BLaER1 (cell line): ENCODE data around the gene RAB36.

Source experiments
- H3K27ac ChIP-seq: shearing (Covaris generic); formaldehyde crosslinking; 2 replicates; pipeline ENCODE4 v1.8.1; 2022
- H3K27me3 ChIP-seq: shearing (Covaris generic); formaldehyde crosslinking; 2 replicates; pipeline ENCODE4 v1.8.1; 2022
- H3K36me3 ChIP-seq: shearing (Covaris generic); formaldehyde crosslinking; 2 replicates; pipeline ENCODE4 v1.8.1; 2022
- H3K4me1 ChIP-seq: shearing (Covaris generic); formaldehyde crosslinking; 2 replicates; pipeline ENCODE4 v1.8.1; 2022
- H3K4me2 ChIP-seq: shearing (Covaris generic); formaldehyde crosslinking; 2 replicates; pipeline ENCODE4 v1.8.1; 2022
- H3K4me3 ChIP-seq: shearing (Covaris generic); formaldehyde crosslinking; 2 replicates; pipeline ENCODE4 v1.8.1; 2022
- H3K9ac ChIP-seq: shearing (Covaris generic); formaldehyde crosslinking; 2 replicates; pipeline ENCODE4 v1.8.1; 2022
- H3K9me3 ChIP-seq: shearing (Covaris generic); formaldehyde crosslinking; 2 replicates; pipeline ENCODE4 v1.8.1; 2022
- H4K20me1 ChIP-seq: shearing (Covaris generic); formaldehyde crosslinking; 2 replicates; pipeline ENCODE4 v1.8.1; 2022
- Cebpa-rat ChIP-seq: shearing (Covaris generic); IDR thresholded peaks from 2 replicates; pipeline ENCODE4 v1.8.1; 2022

RAB36 gene

DNA sequence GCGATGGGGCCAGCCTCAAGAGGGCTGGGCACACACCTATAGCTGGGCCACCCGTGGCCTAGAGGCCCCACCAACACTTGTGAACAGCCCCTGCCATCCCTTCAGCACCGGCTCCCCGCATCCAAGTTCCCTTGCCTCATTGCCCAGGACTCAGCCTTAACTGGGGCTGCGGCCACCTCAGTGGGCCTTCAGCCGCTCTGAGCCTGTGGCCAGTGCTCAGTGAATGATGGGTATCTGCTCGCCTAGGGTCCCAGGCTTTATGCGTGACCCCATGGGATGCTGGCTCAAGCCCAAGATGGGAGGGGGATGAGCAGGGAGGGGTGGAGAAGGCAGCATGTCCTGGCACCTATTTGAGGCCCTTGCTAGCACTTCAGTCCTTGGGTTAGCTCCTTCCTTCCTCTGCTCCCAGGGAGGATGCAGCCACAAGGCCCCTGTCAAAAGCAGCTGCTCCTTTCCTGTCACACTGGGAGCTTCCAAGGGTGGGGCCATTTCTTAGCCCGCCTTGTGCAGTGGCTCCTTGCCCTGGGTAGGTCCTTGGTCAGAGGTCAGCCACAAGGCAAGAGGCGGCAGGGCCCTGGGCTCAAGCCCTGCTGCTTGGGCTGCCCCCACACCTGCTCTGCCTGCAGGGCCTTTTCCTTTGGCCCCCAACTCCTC, 43.1 kb upstream of the RAB36 start:
- TF ChIP-seq Cebpa-rat: no peak
- H3K4me1 ChIP-seq: peaks cover 69% of the 10 kb centered on the region
- H3K27me3 ChIP-seq: no peaks in the 10 kb centered on the region
- peaks cover 85% of the 10 kb centered on the region for H3K36me3 ChIP-seq
- no peak overlapping the region for H3K27ac ChIP-seq
- peaks cover 100% of the 10 kb centered on the region for H4K20me1 ChIP-seq
- H3K9me3 ChIP-seq: no peaks in the 10 kb centered on the region
- no peak overlapping the region for H3K9ac ChIP-seq
- no peak overlapping the region for H3K4me3 ChIP-seq
- H3K4me2 ChIP-seq: peak overlapping the region; percentile 7; the same call in 1 of the 2 replicates

GRCh38 chr22:23102776-23103175, 42.5 kb upstream of the RAB36 start:
- no peak overlapping the region for H3K4me3 ChIP-seq
- peaks cover 100% of the 10 kb centered on the region for H4K20me1 ChIP-seq
- H3K4me1 ChIP-seq: peaks cover 69% of the 10 kb centered on the region
- no peak overlapping the region for H3K4me2 ChIP-seq
- H3K27me3 ChIP-seq: no peaks in the 10 kb centered on the region
- peaks cover 79% of the 10 kb centered on the region for H3K36me3 ChIP-seq
- H3K9me3 ChIP-seq: no peaks in the 10 kb centered on the region
- H3K27ac ChIP-seq: no peak overlapping the region
- no peak overlapping the region for H3K9ac ChIP-seq
- TF ChIP-seq Cebpa-rat: no peak

DNA sequence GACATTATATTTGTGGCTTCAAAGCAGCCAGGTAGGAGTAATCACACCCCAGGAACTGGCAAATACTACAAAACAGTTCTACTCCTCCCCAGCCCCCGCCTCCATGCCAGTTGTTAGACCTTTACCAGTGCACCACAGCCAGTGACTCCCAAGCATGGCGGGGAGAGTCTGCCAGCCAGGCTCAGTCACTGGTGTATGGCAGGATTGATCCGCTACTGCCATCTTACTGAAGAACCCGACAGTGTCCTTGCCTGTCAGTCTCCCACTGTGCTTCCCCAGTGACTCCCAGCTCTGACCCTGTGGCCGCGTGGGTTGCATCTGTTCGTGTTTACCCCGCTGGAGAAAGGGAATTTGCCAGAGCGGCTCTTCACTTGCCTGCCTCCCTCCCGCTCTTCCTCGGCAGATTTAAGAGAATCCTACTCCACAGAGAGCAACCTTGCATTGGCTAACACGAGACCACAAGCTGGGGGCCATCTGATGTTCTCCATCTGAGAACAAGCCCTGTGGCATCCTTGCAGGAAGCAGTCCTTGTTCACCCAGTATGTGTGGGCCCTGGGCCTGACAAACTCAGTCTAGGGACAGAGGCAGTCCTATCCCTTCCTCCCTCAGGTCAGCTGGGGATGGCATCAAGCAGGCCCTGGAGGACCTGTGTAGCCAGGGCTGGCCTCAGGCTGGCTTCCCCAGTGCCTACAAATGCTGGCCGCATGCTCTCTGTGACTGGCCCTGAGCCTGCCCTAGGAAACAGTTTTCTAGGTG, 41.9 kb upstream of the RAB36 start:
- peaks cover 69% of the 10 kb centered on the region for H3K4me1 ChIP-seq
- no peak for TF ChIP-seq Cebpa-rat
- no peaks in the 10 kb centered on the region for H3K9me3 ChIP-seq
- H3K4me3 ChIP-seq: no peak overlapping the region
- peaks cover 100% of the 10 kb centered on the region for H4K20me1 ChIP-seq
- H3K9ac ChIP-seq: no peak overlapping the region
- peaks cover 73% of the 10 kb centered on the region for H3K36me3 ChIP-seq
- H3K4me2 ChIP-seq: no peak overlapping the region
- H3K27ac ChIP-seq: no peak overlapping the region
- no peaks in the 10 kb centered on the region for H3K27me3 ChIP-seq

DNA sequence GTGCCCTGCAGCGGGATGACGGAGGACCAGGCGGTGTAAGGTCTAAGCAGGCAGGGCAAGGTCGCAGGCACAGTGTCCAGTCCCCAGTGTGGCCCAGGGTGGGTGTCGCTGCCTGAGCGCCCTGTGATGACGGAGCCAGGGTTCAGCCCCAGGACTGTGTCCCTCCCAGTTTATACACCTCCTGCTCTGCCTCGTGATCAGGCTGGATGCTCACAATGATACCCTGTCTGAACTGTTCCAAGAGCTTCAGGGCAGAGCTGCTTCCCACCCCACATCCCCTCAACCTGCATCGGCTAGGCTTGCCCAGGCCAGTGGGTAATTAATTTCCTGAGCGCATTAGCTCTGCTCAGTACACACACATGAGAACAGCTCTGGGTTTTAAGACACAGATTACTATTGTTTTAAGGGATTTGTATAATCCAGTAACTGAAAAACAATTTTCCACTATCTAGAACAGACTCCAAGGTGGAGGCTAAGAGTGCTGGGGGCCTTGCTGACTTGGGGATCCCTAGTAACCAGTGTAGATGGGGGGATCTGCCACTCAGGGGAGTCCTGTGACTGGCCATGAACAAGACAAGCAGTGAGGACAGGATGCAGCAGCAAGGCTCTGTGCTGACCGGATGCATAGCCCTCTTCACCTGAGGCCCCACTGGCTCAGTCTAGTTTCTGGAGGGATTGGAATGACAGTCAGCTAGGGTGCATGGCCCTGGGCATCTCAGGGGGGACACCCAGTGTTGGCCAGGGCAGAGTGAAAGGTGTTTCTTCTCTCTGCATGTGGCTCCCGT, 40.9 kb upstream of the RAB36 start:
- Histone ChIP-seq H3K27me3 (no peaks in the 10 kb centered on the region), H3K9me3 (no peaks in the 10 kb centered on the region), H3K36me3 (peaks cover 69% of the 10 kb centered on the region), H3K27ac (no peak overlapping the region), H4K20me1 (peaks cover 99% of the 10 kb centered on the region), H3K4me1 (peaks cover 69% of the 10 kb centered on the region), H3K9ac (no peak overlapping the region), H3K4me3 (no peak overlapping the region), H3K4me2 (no peak overlapping the region)
- no peak for TF ChIP-seq Cebpa-rat

DNA sequence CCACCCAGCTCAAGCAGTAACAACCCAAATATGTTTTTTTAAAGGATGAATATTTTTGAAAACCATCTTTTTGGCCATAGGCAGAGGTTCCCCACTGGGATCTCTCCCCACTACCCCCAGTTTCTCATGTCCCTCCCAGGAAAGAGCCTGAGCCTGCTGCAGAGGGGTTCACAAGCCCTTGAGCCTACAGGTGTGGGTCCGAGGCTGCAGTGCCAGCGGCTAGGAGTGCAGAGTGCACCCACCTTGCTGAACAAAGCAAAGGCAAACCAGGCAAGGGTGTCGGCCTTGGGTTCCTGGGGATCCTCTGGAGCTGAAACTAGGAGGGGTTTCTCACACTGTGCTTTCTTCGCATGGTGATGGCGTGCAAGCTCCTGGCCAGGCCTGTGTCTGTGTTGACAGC, 40.0 kb upstream of the RAB36 start:
- Histone ChIP-seq H3K4me2 (peak overlapping the region; percentile 94; the same call in 1 of the 2 replicates), H3K27ac (no peak overlapping the region), H3K27me3 (no peaks in the 10 kb centered on the region), H3K9ac (0 out of 2 replicates have a peak overlapping the region, but pooled peaks have one; percentile 4), H3K9me3 (no peaks in the 10 kb centered on the region), H4K20me1 (peaks cover 99% of the 10 kb centered on the region), H3K4me1 (peaks cover 72% of the 10 kb centered on the region), H3K36me3 (peaks cover 60% of the 10 kb centered on the region), H3K4me3 (no peak overlapping the region)
- no peak for TF ChIP-seq Cebpa-rat

DNA sequence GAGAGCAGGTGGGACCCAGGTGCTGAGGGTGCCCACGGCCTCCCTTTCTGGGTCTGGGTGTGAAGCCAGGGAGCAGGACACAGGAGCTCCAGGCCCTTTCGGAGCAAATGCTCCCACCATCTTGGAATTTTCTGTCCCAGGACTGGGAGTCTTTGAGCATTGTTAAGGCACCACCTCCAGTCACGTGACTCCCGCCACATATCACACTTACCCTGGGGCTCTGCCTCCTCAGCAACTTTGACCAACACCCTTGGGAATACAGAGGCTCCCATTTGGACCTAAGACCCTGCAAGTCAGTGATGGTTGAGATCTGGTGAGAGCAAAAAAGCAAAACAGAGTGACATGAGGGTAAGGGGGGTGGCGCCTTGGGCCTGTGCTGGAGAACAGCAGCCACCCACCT, 39.4 kb upstream of the RAB36 start:
- Histone ChIP-seq H3K4me3 (no peak overlapping the region), H3K27ac (peak overlapping the region; percentile 49), H4K20me1 (peaks cover 96% of the 10 kb centered on the region), H3K4me2 (peak overlapping the region; percentile 94), H3K4me1 (peaks cover 78% of the 10 kb centered on the region), H3K9ac (no peak overlapping the region), H3K9me3 (no peaks in the 10 kb centered on the region), H3K36me3 (peaks cover 54% of the 10 kb centered on the region), H3K27me3 (no peaks in the 10 kb centered on the region)
- no peak for TF ChIP-seq Cebpa-rat

GRCh38 chr22:23106344-23106743, 38.9 kb upstream of the RAB36 start:
- Histone ChIP-seq H3K9me3 (no peaks in the 10 kb centered on the region), H3K36me3 (peaks cover 49% of the 10 kb centered on the region), H3K4me3 (no peak overlapping the region), H4K20me1 (peaks cover 92% of the 10 kb centered on the region), H3K27me3 (no peaks in the 10 kb centered on the region), H3K27ac (peak overlapping the region; percentile 49), H3K9ac (no peak overlapping the region), H3K4me1 (peaks cover 82% of the 10 kb centered on the region), H3K4me2 (peak overlapping the region; percentile 94)
- no peak for TF ChIP-seq Cebpa-rat

DNA sequence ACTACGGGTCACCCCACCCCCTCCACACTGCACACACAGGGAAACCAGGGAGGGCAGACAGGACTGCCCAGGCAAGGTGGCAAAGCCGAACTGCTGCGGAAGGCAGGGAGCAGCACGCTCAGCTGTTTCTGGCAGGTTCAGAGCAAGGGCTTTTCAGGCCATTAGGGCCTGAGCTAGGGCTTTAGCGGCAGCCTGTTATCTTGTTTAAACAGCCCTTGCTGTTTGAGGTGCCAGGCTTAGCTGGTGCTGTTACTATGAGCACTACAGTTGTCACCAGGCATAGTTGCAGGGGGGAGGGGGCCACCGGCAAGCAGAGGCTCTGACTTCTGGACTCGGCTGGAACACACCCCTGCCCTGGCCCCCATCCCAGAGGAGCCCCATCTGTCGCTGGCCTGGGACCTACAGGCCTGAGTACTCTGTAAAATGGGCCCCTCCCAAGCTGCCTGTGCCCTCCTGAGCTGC, 38.3 kb upstream of the RAB36 start:
- H3K27me3 ChIP-seq: no peaks in the 10 kb centered on the region
- no peak overlapping the region for H3K4me3 ChIP-seq
- H3K4me1 ChIP-seq: peaks cover 83% of the 10 kb centered on the region
- peaks cover 43% of the 10 kb centered on the region; the same call in 1 of the 2 replicates for H3K36me3 ChIP-seq
- no peak for TF ChIP-seq Cebpa-rat
- H3K4me2 ChIP-seq: peak overlapping the region; percentile 94
- peak overlapping the region; percentile 49 for H3K27ac ChIP-seq
- H3K9me3 ChIP-seq: no peaks in the 10 kb centered on the region
- H3K9ac ChIP-seq: 0 out of 2 replicates have a peak overlapping the region, but pooled peaks have one; percentile 14
- peaks cover 91% of the 10 kb centered on the region for H4K20me1 ChIP-seq

DNA sequence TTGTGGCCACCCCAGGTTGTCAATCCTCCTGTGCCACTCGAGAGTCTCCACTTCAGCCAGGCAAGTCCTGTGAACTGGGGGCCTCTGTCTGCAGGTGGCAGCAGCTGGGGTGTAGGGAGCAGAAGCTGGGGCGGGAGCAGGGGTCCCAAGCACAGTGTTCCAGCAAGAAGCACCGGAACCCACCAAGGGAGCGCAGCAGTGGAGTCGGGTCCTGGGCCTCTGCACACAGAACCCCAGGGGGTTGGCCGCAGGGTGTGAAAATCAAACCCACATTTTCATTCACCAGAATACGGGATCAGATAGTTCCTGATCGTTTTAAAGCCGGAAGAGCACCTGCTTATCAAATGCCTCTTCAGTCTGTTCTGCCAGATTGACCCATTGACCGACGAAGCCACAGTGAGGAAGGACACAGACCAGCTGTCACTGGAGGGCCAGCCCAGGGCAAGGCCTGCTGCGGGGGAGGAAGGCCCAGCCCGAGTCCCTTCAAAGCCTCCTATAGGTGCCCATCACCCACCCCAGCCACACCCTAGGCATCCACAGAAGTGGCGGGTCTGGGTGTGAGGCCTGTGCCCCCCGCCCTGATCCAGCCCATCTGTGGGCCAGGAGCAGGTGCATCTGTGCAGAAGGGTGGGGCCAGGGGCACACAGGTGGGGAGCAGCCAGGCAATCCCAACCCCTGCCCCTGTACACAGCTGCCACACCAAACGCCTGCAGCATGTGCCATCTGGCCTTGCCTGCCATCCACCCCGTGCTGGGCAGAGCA, 37.6 kb upstream of the RAB36 start:
- H3K36me3 ChIP-seq: peaks cover 36% of the 10 kb centered on the region; the same call in 1 of the 2 replicates
- peaks cover 91% of the 10 kb centered on the region for H4K20me1 ChIP-seq
- no peaks in the 10 kb centered on the region for H3K9me3 ChIP-seq
- H3K4me2 ChIP-seq: peak overlapping the region; percentile 94
- peaks cover 83% of the 10 kb centered on the region for H3K4me1 ChIP-seq
- H3K27me3 ChIP-seq: no peaks in the 10 kb centered on the region
- no peak overlapping the region for H3K4me3 ChIP-seq
- H3K9ac ChIP-seq: 0 out of 2 replicates have a peak overlapping the region, but pooled peaks have one; percentile 14
- H3K27ac ChIP-seq: peak overlapping the region; percentile 84
- TF ChIP-seq Cebpa-rat: no peak
